SK-N-MC (cell line): ENCODE results near the gene CENPT.

Experiments
- EZH2 ChIP-seq: fragments of 200-600 bp; sonication (generic); IDR thresholded peaks from one replicate; pipeline ENCODE4 v1.6.1; 2017; ENCODE audit warnings: antibody characterized with exemption
- POLR2AphosphoS5 ChIP-seq: IDR thresholded peaks from 2 replicates; pipeline ENCODE4 v1.6.1; 2012; ENCODE audit warnings: mild to moderate bottlenecking, low read depth, low read length, borderline replicate concordance

- TF ChIP-seq EZH2 (no peak), POLR2AphosphoS5 (no peak)
Measured at GRCh38 chr16:67833030-67833414, 14.5 kb downstream of the CENPT start.
